Sigmoid colon (tissue), 4 donors: ENCODE data around the gene UGT1A10.

ENCODE experiments used
- EP300 ChIP-seq, 4 donors: sonication (generic); formaldehyde crosslinking; IDR thresholded peaks; one replicate each; pipeline ENCODE4 v1.6.1; 2017; ENCODE audit warnings: antibody characterized with exemption in 4 of 4
- TF ChIP-seq, protein P1 (sequence below), 4 experiments: fragments of 450-650 bp in 3 of 4; fragments of 200-600 bp in 1 of 4; IDR thresholded peaks; one replicate each; pipeline ENCODE4 v1.5.1; 2016 to 2019; ENCODE audit warnings: antibody characterized with exemption in 4 of 4, mild to moderate bottlenecking in 3 of 4, moderate library complexity in 2 of 4

DNA sequence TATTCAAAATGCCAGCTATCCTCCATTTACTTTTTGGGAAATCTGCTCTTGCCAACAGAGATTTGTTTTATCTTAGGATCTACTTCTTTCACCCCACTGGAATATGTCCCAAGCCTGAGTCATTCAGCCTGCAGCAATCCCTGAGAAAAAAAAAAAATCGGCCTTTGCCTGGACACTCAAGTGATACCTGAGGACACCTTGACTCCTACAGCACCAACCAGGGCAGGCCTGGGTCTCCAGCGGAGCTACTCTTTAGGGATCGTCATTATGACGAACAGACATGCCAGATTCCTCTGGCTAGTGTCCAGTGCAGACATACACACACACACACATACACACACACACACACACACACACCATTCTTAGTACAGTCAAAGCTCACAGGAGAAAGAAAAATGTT lies 54.2 kb downstream of the UGT1A10 start:
- TF ChIP-seq, protein P1, sequence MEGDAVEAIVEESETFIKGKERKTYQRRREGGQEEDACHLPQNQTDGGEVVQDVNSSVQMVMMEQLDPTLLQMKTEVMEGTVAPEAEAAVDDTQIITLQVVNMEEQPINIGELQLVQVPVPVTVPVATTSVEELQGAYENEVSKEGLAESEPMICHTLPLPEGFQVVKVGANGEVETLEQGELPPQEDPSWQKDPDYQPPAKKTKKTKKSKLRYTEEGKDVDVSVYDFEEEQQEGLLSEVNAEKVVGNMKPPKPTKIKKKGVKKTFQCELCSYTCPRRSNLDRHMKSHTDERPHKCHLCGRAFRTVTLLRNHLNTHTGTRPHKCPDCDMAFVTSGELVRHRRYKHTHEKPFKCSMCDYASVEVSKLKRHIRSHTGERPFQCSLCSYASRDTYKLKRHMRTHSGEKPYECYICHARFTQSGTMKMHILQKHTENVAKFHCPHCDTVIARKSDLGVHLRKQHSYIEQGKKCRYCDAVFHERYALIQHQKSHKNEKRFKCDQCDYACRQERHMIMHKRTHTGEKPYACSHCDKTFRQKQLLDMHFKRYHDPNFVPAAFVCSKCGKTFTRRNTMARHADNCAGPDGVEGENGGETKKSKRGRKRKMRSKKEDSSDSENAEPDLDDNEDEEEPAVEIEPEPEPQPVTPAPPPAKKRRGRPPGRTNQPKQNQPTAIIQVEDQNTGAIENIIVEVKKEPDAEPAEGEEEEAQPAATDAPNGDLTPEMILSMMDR (IDR thresholded peaks at IDR 0.05) = no peak
- no peak for TF ChIP-seq EP300 (IDR thresholded peaks at IDR 0.05)
